Colonic mucosa (tissue), 4 donors: ENCODE measurements around the gene PCID2. TPM values are rescaled to one million over a fixed set of nuclear protein-coding genes. Genes with fewer than 3 reads are reported as not detected.

Source experiments
- DNase-seq: peaks from one replicate; pipeline ENCODE4 v3.0.0-alpha.2; 2020
- H3K27ac ChIP-seq: fragments of 200-600 bp; one replicate; pipeline ENCODE4 v1.8.0; 2021
- H3K27me3 ChIP-seq: fragments of 200-600 bp; one replicate; pipeline ENCODE4 v1.8.0; 2021
- H3K36me3 ChIP-seq: fragments of 200-600 bp; one replicate; pipeline ENCODE4 v1.8.0; 2021
- H3K4me1 ChIP-seq: fragments of 200-600 bp; one replicate; pipeline ENCODE4 v1.8.0; 2021; ENCODE audit warnings: mild to moderate bottlenecking
- H3K4me3 ChIP-seq: fragments of 200-600 bp; one replicate; pipeline ENCODE4 v1.8.0; 2021
- H3K9ac ChIP-seq, 2 donors: one replicate each; pipeline ENCODE4 v1.7.0; 2013; ENCODE audit warnings: control low read depth in 2 of 2, low read depth in 2 of 2, low read length in 2 of 2
- H3K9me3 ChIP-seq: fragments of 200-600 bp; one replicate; pipeline ENCODE4 v1.8.0; 2021
- intact Hi-C: fragments of 100-400 bp; cut with DNase I; formaldehyde crosslinking; loops from one replicate; pipeline ENCODE4 v1.14.1; 2022
- total RNA-seq, 2 donors: library from RNA; stranded (reverse); fragmentation: NEBNext Ultra II Directional in 1 of 2; extraction: Animal tissue kit (Norgen Biotek cat#: 25700) in 1 of 2; gene quantifications; one replicate each; pipeline ENCODE4 v1.2.1, GENCODE V29; 2021
- TF ChIP-seq, protein P1 (sequence below): fragments of 200-600 bp; IDR thresholded peaks from one replicate; pipeline ENCODE4 v1.8.0; 2022; ENCODE audit warnings: antibody characterized with exemption, mild to moderate bottlenecking
- donor health status: healthy.
- donor health status: DM: no; HTN: no; CAD: no.
- donor health status: DM: no; HTN: no; CAD: no.

Gene PCID2
- total RNA-seq, 2 donors from 2014 or later, result 23.4 to 40.2 TPM

GRCh38 chr13:113239986-113240385 lies 31.5 kb upstream of the PCID2 start:
- intact Hi-C loops, result no loop called here
- DNase-seq, result no peak
- no peak overlapping the region for H3K9ac ChIP-seq
- TF ChIP-seq, protein P1, sequence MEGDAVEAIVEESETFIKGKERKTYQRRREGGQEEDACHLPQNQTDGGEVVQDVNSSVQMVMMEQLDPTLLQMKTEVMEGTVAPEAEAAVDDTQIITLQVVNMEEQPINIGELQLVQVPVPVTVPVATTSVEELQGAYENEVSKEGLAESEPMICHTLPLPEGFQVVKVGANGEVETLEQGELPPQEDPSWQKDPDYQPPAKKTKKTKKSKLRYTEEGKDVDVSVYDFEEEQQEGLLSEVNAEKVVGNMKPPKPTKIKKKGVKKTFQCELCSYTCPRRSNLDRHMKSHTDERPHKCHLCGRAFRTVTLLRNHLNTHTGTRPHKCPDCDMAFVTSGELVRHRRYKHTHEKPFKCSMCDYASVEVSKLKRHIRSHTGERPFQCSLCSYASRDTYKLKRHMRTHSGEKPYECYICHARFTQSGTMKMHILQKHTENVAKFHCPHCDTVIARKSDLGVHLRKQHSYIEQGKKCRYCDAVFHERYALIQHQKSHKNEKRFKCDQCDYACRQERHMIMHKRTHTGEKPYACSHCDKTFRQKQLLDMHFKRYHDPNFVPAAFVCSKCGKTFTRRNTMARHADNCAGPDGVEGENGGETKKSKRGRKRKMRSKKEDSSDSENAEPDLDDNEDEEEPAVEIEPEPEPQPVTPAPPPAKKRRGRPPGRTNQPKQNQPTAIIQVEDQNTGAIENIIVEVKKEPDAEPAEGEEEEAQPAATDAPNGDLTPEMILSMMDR, result no peak
- H3K9me3 ChIP-seq, result no peaks in the 10 kb centered on the region
- no peak overlapping the region for H3K27ac ChIP-seq
- no peaks in the 10 kb centered on the region for H3K4me1 ChIP-seq
- H3K36me3 ChIP-seq, result peaks cover 17% of the 10 kb centered on the region
- no peaks in the 10 kb centered on the region for H3K27me3 ChIP-seq
- no peak overlapping the region for H3K4me3 ChIP-seq

- no peak for DNase-seq
- H3K36me3 ChIP-seq, result peaks cover 12% of the 10 kb centered on the region
- no peak overlapping the region for H3K4me3 ChIP-seq
- H3K27me3 ChIP-seq, result no peaks in the 10 kb centered on the region
- intact Hi-C loops, result no loop called here
- no peaks in the 10 kb centered on the region for H3K9me3 ChIP-seq
- TF ChIP-seq, protein P1, result no peak
- no peak overlapping the region for H3K9ac ChIP-seq
- H3K27ac ChIP-seq, result no peak overlapping the region
- no peaks in the 10 kb centered on the region for H3K4me1 ChIP-seq
Observed at GRCh38 chr13:113239357-113239756, 30.9 kb upstream of the PCID2 start.

- no peak for DNase-seq
- intact Hi-C loops, result no loop called here
- no peaks in the 10 kb centered on the region for H3K9me3 ChIP-seq
- H3K4me1 ChIP-seq, result no peaks in the 10 kb centered on the region
- peaks cover 7% of the 10 kb centered on the region for H3K36me3 ChIP-seq
- H3K4me3 ChIP-seq, result no peak overlapping the region
- H3K27me3 ChIP-seq, result no peaks in the 10 kb centered on the region
- no peak overlapping the region for H3K9ac ChIP-seq
- TF ChIP-seq, protein P1, result no peak
- H3K27ac ChIP-seq, result no peak overlapping the region
Observed at GRCh38 chr13:113238536-113238935, 30.1 kb upstream of the PCID2 start.

DNA sequence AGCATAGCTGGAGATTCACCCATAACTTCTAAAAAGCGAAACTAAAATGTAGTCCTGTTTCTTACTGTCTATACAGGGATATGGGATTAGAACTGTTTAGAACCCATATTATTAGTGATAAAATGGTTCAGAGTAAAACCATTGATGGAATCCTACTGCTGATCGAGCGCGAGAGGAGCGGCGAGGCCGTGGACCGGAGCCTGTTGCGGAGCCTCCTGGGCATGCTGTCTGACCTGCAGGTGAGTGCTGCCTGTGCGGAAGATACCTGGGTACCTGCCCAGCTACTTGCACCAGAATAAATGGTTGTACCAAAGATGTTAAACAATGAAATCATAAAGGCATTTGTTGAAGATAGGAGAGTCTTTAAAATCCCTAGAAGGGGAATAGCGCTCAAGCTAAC lies 24.6 kb upstream of the PCID2 start:
- TF ChIP-seq, protein P1, result no peak
- DNase-seq, result no peak
- Histone ChIP-seq H3K27me3 (no peaks in the 10 kb centered on the region), H3K27ac (no peak overlapping the region), H3K4me1 (no peaks in the 10 kb centered on the region), H3K9me3 (no peaks in the 10 kb centered on the region), H3K36me3 (peaks cover 7% of the 10 kb centered on the region), H3K9ac (no peak overlapping the region), H3K4me3 (no peak overlapping the region)
- intact Hi-C loops, result no loop called here

DNA sequence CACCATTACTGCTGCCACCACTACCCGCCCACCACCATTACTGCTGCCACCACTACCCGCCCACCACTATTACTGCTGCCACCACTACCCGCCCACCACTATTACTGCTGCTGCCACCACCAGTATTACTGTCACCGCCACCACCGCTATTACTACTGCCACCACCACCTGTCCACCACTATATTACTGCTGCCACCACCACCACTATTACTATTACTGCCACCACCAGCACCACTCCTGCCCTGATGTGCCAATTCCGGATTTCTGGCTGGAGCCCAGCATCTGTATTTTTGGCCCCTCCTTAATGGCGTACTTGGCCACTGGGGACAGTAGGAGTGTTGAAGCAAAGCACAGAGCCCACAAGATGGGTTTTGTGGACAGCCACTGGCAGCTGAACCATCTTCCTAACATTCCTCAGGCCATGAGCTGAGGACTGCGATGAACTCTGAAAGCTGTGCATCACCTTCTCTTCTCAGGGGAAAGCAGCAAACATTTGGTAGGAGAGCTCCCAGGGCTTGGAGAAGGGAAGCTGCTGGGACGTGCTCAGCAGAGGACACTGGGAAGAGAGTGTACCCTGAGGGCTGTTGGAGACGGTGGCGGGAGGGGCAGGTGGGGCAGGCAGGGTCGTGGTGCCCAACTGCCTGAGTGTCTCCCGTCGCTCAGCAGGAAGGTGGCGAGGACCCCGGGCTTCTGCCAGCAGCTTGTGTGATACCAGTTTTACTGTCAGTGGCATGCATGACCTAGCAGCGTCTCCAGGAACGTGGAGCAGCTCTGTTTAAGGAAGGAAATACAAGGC lies 23.9 kb upstream of the PCID2 start:
- H3K4me3 ChIP-seq, result no peak overlapping the region
- TF ChIP-seq, protein P1, result no peak
- no peak for DNase-seq
- H3K27ac ChIP-seq, result no peak overlapping the region
- H3K9ac ChIP-seq, result no peak overlapping the region
- H3K4me1 ChIP-seq, result no peaks in the 10 kb centered on the region
- intact Hi-C loops, result no loop called here
- H3K27me3 ChIP-seq, result no peaks in the 10 kb centered on the region
- H3K9me3 ChIP-seq, result no peaks in the 10 kb centered on the region
- H3K36me3 ChIP-seq, result peaks cover 6% of the 10 kb centered on the region
